Erythroblast (primary cell): ENCODE measurements around the gene DMPK.
A peak's percentile ranks its signal among the peaks of the same experiment; 100 is the strongest.
"Not testable (repeated sequence)": the region's sequence is repeated elsewhere in the genome, so short reads cannot be mapped to it uniquely, and the experiment has no call there.

Experiments used
- DNase-seq, 2 experiments: peaks; one replicate each; lab custom pipeline; 2025; lab: John Stamatoyannopoulos, UW
- GATA1 ChIP-seq: IDR thresholded peaks from 2 replicates; pipeline ENCODE4 v1.6.1; 2011; ENCODE audit warnings: low read depth, mild to moderate bottlenecking, control low read depth, low read length, moderate library complexity
- POLR2A ChIP-seq: IDR thresholded peaks from 2 replicates; pipeline ENCODE4 v1.6.1; 2011; ENCODE audit warnings: mild to moderate bottlenecking, low read length

Gene DMPK

DNA sequence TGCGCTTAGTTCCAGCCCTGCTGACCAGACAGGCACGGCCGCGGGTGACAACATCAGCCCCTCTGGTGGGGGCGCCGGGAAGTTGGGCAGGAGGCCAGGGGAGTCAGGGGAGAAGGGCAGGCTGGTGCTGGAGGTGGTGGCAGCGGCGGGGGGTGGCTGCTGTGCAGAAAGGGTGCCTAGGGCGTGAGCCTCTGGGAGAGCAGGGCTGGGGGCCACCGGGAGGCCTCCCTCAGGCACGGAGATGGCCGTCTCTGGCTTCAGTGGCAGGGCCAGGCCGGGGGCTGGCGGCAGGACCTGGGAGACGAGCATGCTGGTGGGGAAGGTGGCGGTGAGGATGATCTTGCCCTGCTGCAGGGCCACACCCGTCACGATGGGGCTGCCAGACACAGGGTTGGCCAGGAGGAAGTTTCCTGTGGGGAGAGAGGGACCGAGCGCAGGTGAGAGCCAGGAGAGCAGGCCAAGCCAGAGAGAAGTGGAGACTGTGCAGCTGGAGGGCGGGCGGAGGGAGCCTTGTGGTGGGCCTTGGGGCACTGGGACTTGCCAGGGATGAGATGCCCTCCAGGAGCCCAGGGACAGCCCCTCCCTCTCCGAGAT is 16.5 kb downstream of the DMPK start:
- no peak for TF ChIP-seq GATA1
- TF ChIP-seq POLR2A, result no peak
- no peak for DNase-seq

DNA sequence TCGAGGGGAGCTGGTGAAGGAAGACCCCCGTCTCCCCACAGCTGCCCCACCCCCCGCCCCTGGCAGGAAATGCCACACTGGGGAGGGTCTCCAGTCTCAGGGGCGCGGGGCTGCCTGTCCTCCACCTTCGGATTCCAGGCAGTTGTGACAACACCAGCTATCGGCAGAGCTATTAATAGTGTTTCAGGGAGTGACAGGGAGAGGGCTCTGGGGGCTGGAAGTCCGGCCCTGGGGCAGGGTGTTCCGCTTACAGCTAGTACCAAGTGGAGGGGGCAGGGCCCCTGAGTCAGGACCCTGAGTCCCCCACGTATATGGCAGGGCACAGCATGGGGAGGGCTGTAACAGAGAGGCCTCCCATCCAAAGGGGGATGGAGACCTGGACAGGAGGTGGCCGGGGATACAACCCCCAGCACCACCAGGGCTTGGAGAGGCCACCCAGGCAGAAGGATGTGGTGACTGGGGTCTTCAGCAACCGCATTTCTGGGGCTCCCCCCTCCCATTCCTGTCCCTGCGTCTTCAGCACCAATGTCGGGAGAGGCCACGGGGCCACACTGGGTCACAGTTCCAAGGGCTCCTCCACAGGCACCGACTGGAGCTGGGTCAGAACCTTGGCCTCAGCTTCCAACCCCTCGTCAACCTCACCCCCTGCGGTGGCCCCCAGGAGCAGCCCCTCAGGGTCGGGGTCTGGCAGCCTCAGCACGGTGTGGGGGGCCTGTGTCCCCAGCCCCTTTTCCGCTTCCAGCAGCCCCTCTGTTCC is 17.2 kb downstream of the DMPK start:
- TF ChIP-seq GATA1 (no peak), POLR2A (no peak)
- no peak for DNase-seq

DNA sequence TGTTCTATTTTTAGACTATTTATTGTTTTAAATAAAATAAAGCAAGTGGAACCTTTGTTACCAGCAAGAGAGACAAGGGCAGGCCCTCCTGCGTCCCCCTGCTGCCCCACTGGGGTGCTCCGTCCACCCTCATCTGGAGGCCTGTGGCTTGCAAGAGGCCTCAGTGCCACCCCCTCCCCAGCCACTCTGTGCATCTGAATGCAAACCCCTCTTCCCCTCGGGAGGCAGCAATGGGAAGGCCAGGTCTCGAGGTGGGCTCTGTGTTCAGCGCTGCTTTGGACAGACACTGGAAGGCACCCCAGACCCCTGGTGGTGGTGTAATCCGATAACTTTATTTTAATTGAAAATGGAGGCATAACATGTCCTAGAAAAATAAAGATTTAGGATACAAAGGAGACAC is 17.8 kb downstream of the DMPK start:
- DNase-seq, result no peak
- TF ChIP-seq POLR2A (no peak), GATA1 (no peak)

DNA sequence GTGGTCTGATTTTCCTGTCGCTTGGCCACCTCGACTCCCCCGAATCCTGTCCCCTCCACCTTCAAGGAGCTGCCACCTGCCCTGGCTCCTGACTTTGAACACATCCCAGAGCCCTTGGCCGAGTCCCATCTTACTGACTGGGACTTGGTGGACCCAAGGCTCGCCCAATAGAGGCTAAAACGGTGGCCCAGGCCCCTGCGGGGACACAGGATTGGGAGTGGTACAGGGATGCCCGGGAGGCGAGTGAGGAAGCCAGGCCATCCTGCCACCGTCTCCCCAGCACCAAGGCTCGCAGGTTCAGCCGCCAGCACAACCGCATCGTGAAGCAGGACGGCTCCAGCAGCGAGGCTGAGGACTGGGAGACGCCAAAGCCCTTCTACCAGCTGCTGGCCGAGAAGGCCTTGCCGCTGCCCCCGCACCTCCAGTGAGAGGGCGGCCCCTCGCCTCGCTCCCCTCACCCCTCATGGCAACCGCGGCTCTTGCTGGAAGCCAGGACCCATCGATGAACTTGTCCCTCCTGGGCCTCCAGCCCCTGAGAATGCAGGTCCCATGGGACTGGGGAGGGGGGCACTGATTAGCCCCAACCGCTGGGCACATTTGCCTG is 18.5 kb downstream of the DMPK start:
- DNase-seq, result no peak
- no peak for TF ChIP-seq GATA1

DNA sequence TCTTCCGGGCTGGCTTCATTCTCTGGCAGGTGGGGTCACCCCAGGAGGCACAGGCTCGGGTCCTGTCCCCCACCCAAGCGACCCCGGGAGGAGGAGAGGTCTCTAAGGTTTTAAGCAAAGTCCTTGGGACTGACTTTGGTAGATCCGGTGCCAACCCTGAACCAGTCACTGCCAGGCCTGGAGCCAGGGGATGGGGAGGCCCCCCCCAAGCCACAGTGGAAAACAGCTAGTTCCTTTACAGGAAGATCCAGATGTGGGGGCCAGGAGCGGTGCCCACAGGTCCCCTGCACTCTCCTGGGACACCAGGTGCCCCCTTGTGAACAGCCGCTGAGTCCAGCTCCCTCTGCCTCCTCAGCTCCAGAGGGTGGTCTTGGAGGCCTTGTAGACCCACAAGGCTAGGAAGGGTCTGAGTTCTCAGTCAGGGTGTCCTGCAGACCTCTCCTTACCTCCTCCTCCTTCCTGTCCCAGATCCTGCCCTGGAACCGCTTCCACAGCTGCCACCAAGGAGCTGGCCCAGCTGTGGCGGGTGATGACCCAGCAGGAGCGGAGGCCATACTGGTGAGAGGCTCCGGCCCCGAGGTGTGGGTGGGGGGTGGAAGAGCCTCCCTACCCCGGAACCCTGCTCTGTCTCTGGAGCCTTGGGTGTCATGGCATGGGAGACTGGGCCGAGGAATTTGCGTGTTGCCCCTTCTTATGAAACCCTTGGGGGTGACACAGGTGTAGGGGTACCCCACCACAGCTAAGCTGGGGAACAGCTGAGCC is 19.2 kb downstream of the DMPK start:
- no peak for TF ChIP-seq GATA1
- no peak for TF ChIP-seq POLR2A
- no peak for DNase-seq

DNA sequence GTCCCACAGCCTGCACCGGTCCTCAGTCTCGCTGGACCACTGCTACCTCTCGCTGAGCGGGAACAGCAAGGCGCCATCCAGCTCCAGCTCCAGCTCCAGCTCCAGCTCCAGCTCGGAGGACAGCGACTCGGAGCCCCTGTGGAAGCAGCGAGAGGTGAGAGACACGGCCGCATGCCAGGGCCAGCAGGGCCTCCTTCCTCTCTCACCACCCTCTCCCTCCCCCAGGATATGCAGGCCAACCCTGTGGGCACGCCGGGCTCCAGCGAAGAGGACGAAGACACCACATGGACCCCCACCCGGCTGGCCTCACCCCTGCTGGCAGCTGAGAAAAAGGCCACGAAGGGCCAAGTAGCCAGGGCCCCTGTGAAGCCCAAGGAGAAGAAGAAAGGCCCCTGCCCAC is 20.6 kb downstream of the DMPK start:
- no peak for DNase-seq
- TF ChIP-seq GATA1 (no peak), POLR2A (no peak)

DNA sequence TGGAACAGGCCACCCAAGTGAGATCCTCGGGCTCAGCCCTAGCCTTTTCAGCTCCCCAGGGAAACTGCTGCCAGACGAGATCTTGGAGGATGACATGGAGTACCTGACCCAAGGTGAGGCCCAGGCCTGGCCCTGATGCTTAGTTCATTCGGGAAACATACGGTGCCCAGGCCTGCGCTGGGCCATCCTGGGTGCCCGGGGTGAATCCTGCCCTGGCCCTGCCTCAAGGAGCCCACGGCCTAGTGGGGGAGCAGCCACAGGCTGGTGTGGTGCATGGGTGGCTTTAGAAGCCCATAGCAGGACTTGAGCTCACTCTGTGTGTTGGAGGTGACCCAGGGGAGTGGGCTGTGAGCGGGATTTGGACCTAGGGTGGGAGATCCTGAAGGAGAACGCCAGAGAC is 23.4 kb downstream of the DMPK start:
- no peak for DNase-seq
- TF ChIP-seq POLR2A (no peak), GATA1 (no peak)

DNA sequence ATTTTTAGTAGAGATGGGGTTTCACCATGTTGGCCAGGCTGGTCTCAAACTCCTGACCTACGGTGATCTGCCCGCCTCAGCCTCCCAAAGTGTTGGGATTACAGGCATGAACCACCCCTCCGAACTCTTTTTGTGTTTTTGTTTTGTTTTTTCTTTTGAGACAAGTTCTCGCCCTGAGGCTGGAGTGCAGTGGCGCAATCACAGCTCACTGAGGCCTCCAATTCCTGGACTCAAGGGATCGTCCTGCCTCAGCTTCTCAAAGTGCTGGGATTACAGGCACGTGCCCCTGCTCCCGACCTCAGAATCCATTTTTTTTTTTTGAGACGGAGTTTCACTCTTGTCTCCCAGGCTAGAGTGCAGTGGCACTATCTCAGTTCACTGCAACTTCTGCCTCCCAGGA is 24.6 kb downstream of the DMPK start:
- TF ChIP-seq GATA1 (no peak), POLR2A (no peak)

DNA sequence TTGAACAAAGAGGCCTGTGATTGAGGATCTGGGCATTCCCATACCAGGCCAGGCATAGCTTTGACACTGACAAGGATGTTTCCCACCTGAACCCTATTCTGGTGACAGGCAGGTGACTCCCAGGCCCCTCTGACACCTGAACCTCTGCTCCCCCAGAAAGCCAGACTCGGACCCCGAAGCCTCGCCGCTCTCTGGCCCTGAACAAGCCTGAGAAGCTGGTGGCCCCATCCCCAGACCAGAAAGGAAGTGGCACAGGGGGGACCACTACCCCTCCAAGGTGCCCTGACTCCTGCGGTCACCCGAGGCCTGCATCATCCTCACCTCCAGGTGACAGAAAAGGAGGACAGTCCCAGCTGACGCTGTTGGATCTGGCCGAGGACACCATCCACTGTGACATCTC is 28.0 kb downstream of the DMPK start:
- DNase-seq, result no peak
- TF ChIP-seq POLR2A (no peak), GATA1 (no peak)

More for the DNA sequence above, 24.6 kb downstream of the DMPK start:
- no peak for DNase-seq

DNA sequence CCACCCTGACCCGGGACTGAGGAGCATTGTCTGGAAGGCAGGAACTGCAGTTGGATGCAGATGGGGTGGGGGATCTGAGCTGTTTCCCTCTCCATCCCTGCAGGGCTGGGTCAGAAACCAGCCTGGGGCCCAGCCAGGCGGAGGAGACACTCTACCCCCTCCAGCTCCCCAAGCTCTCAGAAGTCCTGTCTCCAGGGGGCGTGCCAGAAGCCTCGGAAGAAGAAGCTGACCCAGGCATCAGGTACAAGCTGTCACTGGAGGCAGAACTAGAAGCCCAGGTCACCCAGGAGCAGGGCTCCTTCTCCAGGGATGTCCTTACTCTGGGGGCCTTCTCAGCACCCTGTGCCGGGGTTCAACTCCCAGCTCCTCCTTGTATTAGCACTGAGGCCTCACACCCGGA is 28.7 kb downstream of the DMPK start:
- DNase-seq, result no peak
- TF ChIP-seq POLR2A (no peak), GATA1 (no peak)

DNA sequence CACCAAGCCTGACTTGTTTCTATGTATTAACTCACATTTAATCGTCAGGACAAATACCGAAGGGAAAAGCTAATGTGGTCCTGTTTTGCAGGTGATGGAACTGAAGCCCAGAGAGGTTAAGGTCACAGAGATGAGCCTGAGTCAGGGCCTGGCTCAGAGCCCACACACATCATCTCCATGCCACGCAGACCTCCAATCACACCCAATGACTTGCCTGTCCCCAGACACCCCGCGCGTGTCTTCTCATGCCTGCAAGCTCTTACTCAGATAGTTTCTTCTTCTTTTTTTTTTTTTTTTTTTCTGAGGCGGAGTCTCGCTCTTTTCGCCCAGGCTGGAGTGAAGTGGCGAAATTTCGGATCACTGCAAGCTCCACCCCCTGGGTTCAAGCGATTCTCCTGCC is 29.7 kb downstream of the DMPK start:
- TF ChIP-seq POLR2A, result no peak
- no peak for TF ChIP-seq GATA1

DNA sequence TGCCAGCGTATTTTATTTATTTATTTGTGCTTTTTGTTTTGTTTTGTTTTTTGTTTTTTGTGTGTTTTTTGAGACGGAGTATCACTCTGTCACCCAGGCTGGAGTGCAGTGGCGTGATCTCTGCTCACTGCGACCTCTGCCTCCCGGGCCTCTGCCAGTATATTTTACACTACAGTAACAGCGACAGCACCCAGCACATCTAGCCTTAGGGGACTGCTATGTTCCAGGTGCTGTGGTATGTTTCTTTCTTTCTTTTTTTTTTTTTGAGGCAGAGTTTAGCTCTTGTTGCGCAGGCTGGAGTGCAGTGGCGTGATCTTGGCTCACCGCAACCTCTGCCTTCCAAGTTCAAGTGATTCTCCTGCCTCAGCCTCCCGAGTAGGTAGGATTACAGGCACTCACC is 30.8 kb downstream of the DMPK start:
- not testable (repeated sequence) for DNase-seq

More for the DNA sequence above, 29.7 kb downstream of the DMPK start:
- DNase-seq, result peak in 1 of 2 experiments; percentile 64

DNA sequence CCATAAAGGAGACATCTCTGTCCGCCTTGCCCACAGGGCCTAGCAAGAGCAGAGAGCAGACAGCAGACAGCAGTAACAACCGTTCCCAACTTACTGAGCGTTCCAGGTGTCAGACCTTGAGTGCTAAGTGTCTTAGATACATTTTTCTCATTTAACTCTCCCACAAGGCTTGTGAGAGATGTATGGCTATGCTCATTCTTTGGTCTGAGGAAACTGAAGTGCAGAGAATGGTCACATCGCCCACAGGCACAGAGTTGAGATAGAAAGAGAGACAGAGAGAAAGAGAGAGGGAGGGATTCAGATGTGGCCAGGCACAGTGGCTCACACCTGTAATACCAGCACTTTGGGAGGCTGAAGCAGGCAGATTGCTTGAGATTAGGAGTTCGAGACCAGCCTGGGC is 34.8 kb downstream of the DMPK start:
- TF ChIP-seq POLR2A, result no peak
- TF ChIP-seq GATA1, result no peak
- DNase-seq, result no peak

DNA sequence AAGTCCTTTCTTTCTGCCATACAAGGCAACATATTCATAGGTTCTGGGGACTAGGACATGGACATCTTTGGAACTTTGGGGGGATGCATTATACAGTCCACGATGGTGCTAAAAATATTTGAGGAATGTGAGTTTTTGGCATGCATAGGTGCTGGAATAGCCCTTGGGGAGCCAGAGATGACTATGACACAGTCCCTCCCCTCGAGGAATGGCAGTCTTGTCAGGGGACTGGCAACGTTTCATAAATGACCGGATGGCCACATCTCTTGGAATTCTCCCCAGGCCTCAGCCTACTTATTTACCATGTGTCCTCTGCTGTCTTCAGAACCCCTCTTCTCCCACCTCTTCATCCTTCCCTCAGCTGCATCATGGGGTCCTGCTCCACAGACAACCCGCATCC is 35.4 kb downstream of the DMPK start:
- no peak for DNase-seq
- TF ChIP-seq GATA1, result no peak
- no peak for TF ChIP-seq POLR2A

DNA sequence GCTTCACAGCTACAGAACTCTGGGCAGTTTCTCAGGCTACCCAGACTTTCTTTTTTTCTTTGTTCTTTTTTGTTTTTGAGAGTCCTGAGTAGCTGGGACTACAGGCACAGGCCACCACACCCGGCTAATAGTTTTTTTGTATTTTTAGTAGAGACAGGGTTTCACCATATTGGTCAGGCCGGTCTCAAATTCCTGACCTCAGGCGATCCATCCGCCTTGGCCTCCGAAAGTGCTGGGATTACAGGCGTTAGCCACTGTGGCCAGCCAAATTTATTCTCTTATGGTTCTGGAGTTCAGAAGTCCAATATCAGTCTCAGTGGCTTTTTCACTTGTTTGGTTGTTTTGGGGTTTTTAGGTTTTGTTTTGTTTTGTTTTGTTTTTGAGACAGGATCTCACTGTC is 36.7 kb downstream of the DMPK start:
- TF ChIP-seq GATA1 (no peak), POLR2A (no peak)
- no peak for DNase-seq
